HAP-1 (cell line): ENCODE results near the gene GOLPH3L.
"Not testable (repeated sequence)": the region's sequence is repeated elsewhere in the genome, so short reads cannot be mapped to it uniquely, and the experiment has no call there.

Source experiments
- DNase-seq, 2 experiments: peaks; one replicate each; pipeline ENCODE4 v3.0.0-alpha.2; 2016 to 2020; ENCODE audit warnings: low spot score in 2 of 2
- H3K27me3 ChIP-seq: fragments of 250-450 bp; sonication (Bioruptor Pico); 2 replicates; pipeline ENCODE4 v1.5.1; 2020; ENCODE audit warnings: low read depth, mild to moderate bottlenecking, moderate library complexity
- H3K36me3 ChIP-seq: fragments of 250-450 bp; sonication (Bioruptor Pico); replicated peaks from 2 replicates; pipeline ENCODE4 v1.5.1; 2020; ENCODE audit warnings: mild to moderate bottlenecking
- H3K4me1 ChIP-seq: fragments of 250-450 bp; sonication (Bioruptor Pico); 2 replicates; pipeline ENCODE4 v1.5.1; 2020; ENCODE audit warnings: mild to moderate bottlenecking
- H3K4me3 ChIP-seq: fragments of 250-450 bp; sonication (Bioruptor Pico); 2 replicates; pipeline ENCODE4 v1.5.1; 2020; ENCODE audit warnings: mild to moderate bottlenecking, moderate library complexity
- H3K9me3 ChIP-seq: fragments of 250-450 bp; sonication (Bioruptor Pico); 2 replicates; pipeline ENCODE4 v1.5.1; 2020; ENCODE audit warnings: mild to moderate bottlenecking, moderate library complexity
- in situ Hi-C: fragments of 300-500 bp; cut with MboI; formaldehyde crosslinking; loops from 3 replicates; pipeline ENCODE4 v1.14.3; 2020; ENCODE audit warnings: low sequenced_read_pairs, inconsistent platforms, mixed read lengths

GOLPH3L gene

GRCh38 chr1:150619576-150620509 lies 77.1 kb downstream of the GOLPH3L start:
- no peak for DNase-seq
- H3K36me3 ChIP-seq: peaks cover 74% of the 10 kb centered on the region
- no peaks in the 10 kb centered on the region for H3K9me3 ChIP-seq
- H3K4me1 ChIP-seq: no peaks in the 10 kb centered on the region
- H3K27me3 ChIP-seq: no peaks in the 10 kb centered on the region
- no peak overlapping the region for H3K4me3 ChIP-seq
- in situ Hi-C loops: no loop called here

DNA sequence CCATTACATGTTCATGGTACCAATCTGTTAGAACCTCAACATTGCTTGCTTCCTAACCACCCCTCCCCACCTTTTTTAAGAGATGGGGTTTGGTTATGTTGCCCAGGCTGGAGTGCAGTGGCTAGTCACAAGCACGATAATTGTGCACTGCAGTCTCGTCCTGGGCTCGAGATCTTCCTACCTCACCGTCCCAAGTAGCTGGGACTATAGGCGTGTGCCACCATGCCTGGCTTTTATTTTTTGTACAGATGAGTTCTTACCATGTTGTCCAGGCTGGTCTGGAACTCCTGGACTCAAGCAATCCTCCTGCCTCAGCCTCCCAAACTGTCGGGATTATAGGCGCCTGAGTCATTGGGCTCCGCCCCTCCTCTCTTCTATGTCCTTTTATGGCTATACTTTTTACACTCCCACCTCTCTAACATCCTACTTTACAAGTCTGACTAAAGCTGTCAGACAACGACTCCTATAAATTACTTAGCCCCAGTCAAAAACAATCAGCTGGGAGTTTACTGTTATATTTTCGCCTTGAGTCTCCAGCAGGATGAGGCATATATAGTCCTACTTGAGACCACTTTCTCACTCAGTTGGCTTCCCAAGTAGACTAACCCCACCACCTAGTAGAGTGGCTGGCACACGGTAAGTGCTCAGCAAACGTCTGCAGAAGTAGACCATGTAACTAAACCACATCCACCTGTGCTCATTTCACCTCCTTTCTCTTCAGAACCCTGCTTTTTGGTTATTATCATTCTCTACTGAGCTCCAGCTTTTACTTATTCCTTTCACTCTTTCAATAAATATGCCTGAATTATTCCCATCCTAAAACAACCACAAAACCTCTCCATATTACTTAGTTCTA lies 81.4 kb downstream of the GOLPH3L start:
- Histone ChIP-seq H3K4me3 (no peak overlapping the region), H3K36me3 (peaks cover 60% of the 10 kb centered on the region), H3K9me3 (no peaks in the 10 kb centered on the region), H3K27me3 (no peaks in the 10 kb centered on the region), H3K4me1 (no peaks in the 10 kb centered on the region)
- DNase-seq: no peak
- in situ Hi-C loops: no loop called here

- in situ Hi-C loops: no loop called here
- Histone ChIP-seq H3K4me3 (no peak overlapping the region), H3K27me3 (no peaks in the 10 kb centered on the region), H3K4me1 (no peaks in the 10 kb centered on the region), H3K36me3 (peaks cover 37% of the 10 kb centered on the region), H3K9me3 (no peaks in the 10 kb centered on the region)
- DNase-seq: no peak
Measured at GRCh38 chr1:150613061-150613920, 83.7 kb downstream of the GOLPH3L start.

DNA sequence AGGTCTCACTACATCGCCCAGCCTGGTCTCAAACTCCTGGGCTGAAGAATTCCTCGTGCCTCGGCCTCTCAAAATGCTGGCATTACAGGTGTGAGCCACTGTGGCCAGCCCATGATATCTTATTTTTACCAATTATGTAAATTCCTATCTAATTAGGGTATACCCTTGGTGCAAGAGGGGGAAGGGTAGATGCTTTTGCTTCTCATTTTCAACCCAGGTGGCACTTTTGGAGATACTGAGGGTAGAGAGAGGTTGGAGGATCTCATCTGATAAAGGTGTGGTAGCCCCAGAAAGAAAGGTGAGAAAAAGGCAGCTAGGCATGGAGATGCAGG lies 85.0 kb downstream of the GOLPH3L start:
- H3K27me3 ChIP-seq: no peaks in the 10 kb centered on the region

GRCh38 chr1:150610576-150610975 lies 86.4 kb downstream of the GOLPH3L start:
- H3K4me1 ChIP-seq: no peaks in the 10 kb centered on the region

More for the DNA sequence above, 85.0 kb downstream of the GOLPH3L start:
- peaks cover 29% of the 10 kb centered on the region for H3K36me3 ChIP-seq
- H3K4me1 ChIP-seq: no peaks in the 10 kb centered on the region
- no peak for DNase-seq
- H3K9me3 ChIP-seq: no peaks in the 10 kb centered on the region
- in situ Hi-C loops: no loop called here
- H3K4me3 ChIP-seq: no peak overlapping the region

DNA sequence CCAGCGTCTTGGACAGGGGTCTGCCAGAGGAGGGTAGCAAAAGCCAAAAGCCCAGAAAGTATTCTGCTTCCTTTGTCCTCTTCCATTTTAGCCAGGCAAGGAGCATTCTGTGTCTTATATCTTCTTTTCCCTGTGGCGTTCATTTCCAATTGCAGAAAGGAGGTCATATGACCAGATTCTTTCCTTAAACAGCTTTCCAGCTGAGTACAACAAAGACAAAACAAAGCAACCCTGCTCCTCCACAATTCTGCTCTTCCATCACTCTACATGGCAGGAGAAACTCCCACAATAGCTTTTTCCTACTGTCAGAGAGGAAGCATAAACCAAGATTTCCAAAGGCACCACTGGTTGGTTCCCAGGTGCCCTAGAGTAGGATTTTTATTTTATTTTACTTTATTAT lies 87.2 kb downstream of the GOLPH3L start:
- H3K27me3 ChIP-seq: no peaks in the 10 kb centered on the region
- no peaks in the 10 kb centered on the region for H3K9me3 ChIP-seq
- in situ Hi-C loops: no loop called here
- peaks cover 5% of the 10 kb centered on the region for H3K4me1 ChIP-seq
- no peak for DNase-seq
- H3K36me3 ChIP-seq: peaks cover 16% of the 10 kb centered on the region
- no peak overlapping the region for H3K4me3 ChIP-seq

More at GRCh38 chr1:150610576-150610975, 86.4 kb downstream of the GOLPH3L start:
- in situ Hi-C loops: no loop called here
- no peak for DNase-seq
- H3K27me3 ChIP-seq: no peaks in the 10 kb centered on the region
- peaks cover 22% of the 10 kb centered on the region for H3K36me3 ChIP-seq
- no peaks in the 10 kb centered on the region for H3K9me3 ChIP-seq
- H3K4me3 ChIP-seq: no peak overlapping the region

GRCh38 chr1:150606463-150607142 lies 90.4 kb downstream of the GOLPH3L start:
- Histone ChIP-seq H3K9me3 (no peaks in the 10 kb centered on the region), H3K27me3 (no peaks in the 10 kb centered on the region), H3K4me3 (no peak overlapping the region), H3K36me3 (peaks cover 7% of the 10 kb centered on the region), H3K4me1 (peaks cover 14% of the 10 kb centered on the region)
- DNase-seq: no peak
- in situ Hi-C loops: no loop called here

- H3K9me3 ChIP-seq, in situ Hi-C loops, H3K27me3 ChIP-seq, DNase-seq, H3K4me3 ChIP-seq, H3K36me3 ChIP-seq: not testable (repeated sequence)
- peaks cover 14% of the 10 kb centered on the region for H3K4me1 ChIP-seq
Measured at GRCh38 chr1:150605451-150605731, 91.6 kb downstream of the GOLPH3L start.

GRCh38 chr1:150604226-150604588 lies 92.7 kb downstream of the GOLPH3L start:
- in situ Hi-C loops: no loop called here
- DNase-seq: no peak
- H3K9me3 ChIP-seq: no peaks in the 10 kb centered on the region
- no peaks in the 10 kb centered on the region for H3K27me3 ChIP-seq
- H3K4me3 ChIP-seq: no peak overlapping the region
- H3K4me1 ChIP-seq: peaks cover 14% of the 10 kb centered on the region
- H3K36me3 ChIP-seq: no peaks in the 10 kb centered on the region

GRCh38 chr1:150603711-150604110 lies 93.2 kb downstream of the GOLPH3L start:
- peaks cover 14% of the 10 kb centered on the region for H3K4me1 ChIP-seq
- no peak overlapping the region for H3K4me3 ChIP-seq
- H3K36me3 ChIP-seq: no peaks in the 10 kb centered on the region
- H3K27me3 ChIP-seq: no peaks in the 10 kb centered on the region
- in situ Hi-C loops: no loop called here
- no peak for DNase-seq
- no peaks in the 10 kb centered on the region for H3K9me3 ChIP-seq

DNA sequence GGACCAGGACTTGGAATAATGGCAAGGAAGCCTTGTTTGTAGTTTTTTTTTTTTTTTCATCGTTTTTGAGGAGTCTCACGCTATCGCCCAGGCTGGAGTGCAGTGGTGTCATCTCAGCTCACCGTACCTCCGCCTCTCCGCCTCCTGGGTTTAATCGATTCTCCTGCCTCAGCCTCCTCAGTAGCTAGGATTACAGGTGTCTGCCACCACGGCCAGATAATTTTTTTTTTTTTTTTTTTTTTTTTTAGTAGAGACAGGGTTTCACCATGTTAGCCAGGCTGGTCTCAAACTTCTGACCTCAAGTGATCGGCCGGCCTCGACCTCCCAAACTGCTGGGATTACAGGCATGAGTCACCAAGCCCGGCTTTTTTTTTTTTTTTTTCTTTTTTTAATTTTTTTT lies 94.6 kb downstream of the GOLPH3L start:
- in situ Hi-C loops, H3K9me3 ChIP-seq, H3K27me3 ChIP-seq, H3K36me3 ChIP-seq, DNase-seq, H3K4me3 ChIP-seq: not testable (repeated sequence)
- H3K4me1 ChIP-seq: peaks cover 15% of the 10 kb centered on the region

DNA sequence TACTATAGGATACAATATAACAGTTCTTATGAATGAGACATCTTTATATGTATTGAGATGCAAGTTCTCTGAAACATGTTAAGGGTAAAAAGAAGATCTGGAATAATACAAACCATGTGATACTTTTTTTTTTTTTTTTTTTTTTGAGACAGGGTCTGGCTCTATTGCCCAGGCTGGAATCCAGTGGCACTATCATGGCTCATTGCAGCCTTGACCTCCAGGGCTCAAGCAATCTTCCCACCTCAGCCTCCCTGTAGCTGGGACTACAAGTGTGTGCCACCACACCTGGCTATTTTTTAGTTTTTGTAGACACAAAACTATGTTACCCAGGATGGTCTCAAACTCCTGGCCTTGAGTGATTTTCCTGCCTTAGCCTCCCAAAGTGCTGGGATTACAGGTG lies 95.4 kb downstream of the GOLPH3L start:
- in situ Hi-C loops: no loop called here
- H3K4me3 ChIP-seq: no peak overlapping the region
- H3K4me1 ChIP-seq: peaks cover 20% of the 10 kb centered on the region
- H3K27me3 ChIP-seq: no peaks in the 10 kb centered on the region
- DNase-seq: no peak
- no peaks in the 10 kb centered on the region for H3K9me3 ChIP-seq
- H3K36me3 ChIP-seq: no peaks in the 10 kb centered on the region

GRCh38 chr1:150598346-150598745 lies 98.6 kb downstream of the GOLPH3L start:
- DNase-seq, H3K4me1 ChIP-seq, H3K4me3 ChIP-seq, in situ Hi-C loops, H3K9me3 ChIP-seq, H3K27me3 ChIP-seq, H3K36me3 ChIP-seq: not testable (repeated sequence)
